ENCODE results near the gene GOLGA1.

GRCh38 chr9:124863371-124863871 lies 77.5 kb downstream of the GOLGA1 start:
- TF ChIP-seq CTCF (IDR thresholded peaks at IDR 0.05) (no peak), EP300 (IDR thresholded peaks at IDR 0.05) (peak in 2 of 4 donors; percentile 42 to 52), POLR2AphosphoS5 (IDR thresholded peaks at IDR 0.05) (peak in 1 of 2 donors; percentile 65), POLR2A (IDR thresholded peaks at IDR 0.05) (peak in 1 of 4 donors; percentile 49)

Measured in upper lobe of left lung (tissue), 4 donors.